Testis (tissue), 3 donors: Measurements from ENCODE around the gene GFY. TPM values are rescaled to one million over a fixed set of nuclear protein-coding genes. Genes with fewer than 3 reads are reported as not detected.

Source experiments
- DNase-seq: peaks from one replicate; pipeline ENCODE4 v3.0.0-alpha.2; 2019
- H3K27ac ChIP-seq, 2 donors: fragments of 200-600 bp; sonication (generic); one replicate each; pipeline ENCODE4 v1.5.1; 2019
- H3K27me3 ChIP-seq: fragments of 200-600 bp; sonication (generic); one replicate; pipeline ENCODE4 v1.5.1; 2019
- H3K36me3 ChIP-seq: fragments of 200-600 bp; sonication (generic); one replicate; pipeline ENCODE4 v1.5.1; 2017; ENCODE audit warnings: low read depth; ENCODE audit errors: missing control alignments
- H3K4me1 ChIP-seq: fragments of 200-600 bp; sonication (generic); one replicate; pipeline ENCODE4 v1.5.1; 2019
- H3K4me3 ChIP-seq, 2 donors: fragments of 200-600 bp; sonication (generic); one replicate each; pipeline ENCODE4 v1.5.1; 2017 to 2019
- H3K9me3 ChIP-seq: fragments of 200-600 bp; sonication (generic); one replicate; pipeline ENCODE4 v1.5.1; 2017
- CTCF ChIP-seq, 3 experiments: fragments of 450-650 bp in 2 of 3; fragments of 200-600 bp in 1 of 3; sonication (generic) in 1 of 3; IDR thresholded peaks; one replicate each; pipeline ENCODE4 v1.5.1; 2016 to 2019; ENCODE audit warnings: antibody characterized with exemption in 3 of 3, mild to moderate bottlenecking in 2 of 3, moderate library complexity in 1 of 3
- POLR2A ChIP-seq: fragments of 450-650 bp; IDR thresholded peaks from one replicate; pipeline ENCODE4 v1.6.1; 2017; ENCODE audit warnings: antibody characterized with exemption, mild to moderate bottlenecking, moderate library complexity
- WGBS, 2 donors: methylation state at CpG; one replicate each; pipeline ENCODE4 v1.1.5; 2018; 5-methylcytosine and 5-hydroxymethylcytosine counted together
- intact Hi-C: fragments of 100-400 bp; cut with DNase I; formaldehyde crosslinking; loops from one replicate; pipeline ENCODE4 v1.15.1; 2023; ENCODE audit warnings: low total_unique reads
- polyA plus RNA-seq: library from polyadenylated mRNA; stranded (reverse); fragments of 350-450 nt; fragmentation: Illumina TruSeq; extraction: RNeasy Lipid Tissue Mini Kit (QIAGEN cat#74804); gene quantifications from one replicate; pipeline ENCODE4 v1.2.3, GENCODE V29; 2014; ENCODE audit warnings: low read depth, low replicate concordance; ENCODE audit not compliant: insufficient read depth
- total RNA-seq, 2 donors: library from RNA; depleted of rRNA; stranded (reverse); fragments of >200 nt; gene quantifications; one replicate each; pipeline ENCODE4 v1.2.3, GENCODE V29; 2016

GFY gene
- total and polyA plus RNA-seq, 3 donors from 2014 or later: 0.24 to 0.80 (median 0.62) TPM

- Histone ChIP-seq H3K27ac (no peak overlapping the region), H3K4me3 (no peak overlapping the region), H3K36me3 (no peaks in the 10 kb centered on the region), H3K9me3 (no peaks in the 10 kb centered on the region), H3K4me1 (no peaks in the 10 kb centered on the region), H3K27me3 (no peaks in the 10 kb centered on the region)
- WGBS, 2 donors: 76 to 83% methylated on average over 5 to 7 of the region's 7 CpGs
- TF ChIP-seq POLR2A (no peak), CTCF (IDR thresholded peaks at IDR 0.05) (no peak)
- intact Hi-C loops: no loop called here
- no peak for DNase-seq
Observed at GRCh38 chr19:49407079-49407478, 18.1 kb upstream of the GFY start.

- WGBS, 2 donors: 90 to 92% methylated on average over 16 of the region's 16 CpGs
Observed at GRCh38 chr19:49407482-49408015, 17.6 kb upstream of the GFY start.

GRCh38 chr19:49408816-49409440 is 16.3 kb upstream of the GFY start:
- Histone ChIP-seq H3K9me3 (no peaks in the 10 kb centered on the region), H3K4me1 (no peaks in the 10 kb centered on the region), H3K36me3 (no peaks in the 10 kb centered on the region), H3K27ac (no peak overlapping the region), H3K4me3 (no peak overlapping the region), H3K27me3 (no peaks in the 10 kb centered on the region)
- 77 to 85% methylated on average over 8 of the region's 8 CpGs for WGBS, 2 donors
- intact Hi-C loops: no loop called here
- no peak for DNase-seq
- no peak for TF ChIP-seq POLR2A
- no peak for TF ChIP-seq CTCF (IDR thresholded peaks at IDR 0.05)

More at GRCh38 chr19:49407482-49408015, 17.6 kb upstream of the GFY start:
- no peak for TF ChIP-seq POLR2A
- no peak for TF ChIP-seq CTCF (IDR thresholded peaks at IDR 0.05)
- Histone ChIP-seq H3K36me3 (no peaks in the 10 kb centered on the region), H3K4me3 (no peak overlapping the region), H3K9me3 (no peaks in the 10 kb centered on the region), H3K27me3 (no peaks in the 10 kb centered on the region), H3K27ac (no peak overlapping the region), H3K4me1 (no peaks in the 10 kb centered on the region)
- no peak for DNase-seq
- intact Hi-C loops: no loop called here

- no peak for DNase-seq
- Histone ChIP-seq H3K9me3 (no peaks in the 10 kb centered on the region), H3K27me3 (no peaks in the 10 kb centered on the region), H3K4me1 (no peaks in the 10 kb centered on the region), H3K4me3 (no peak overlapping the region), H3K36me3 (no peaks in the 10 kb centered on the region), H3K27ac (no peak overlapping the region)
- 80 to 82% methylated on average over 5 of the region's 5 CpGs for WGBS, 2 donors
- TF ChIP-seq CTCF (IDR thresholded peaks at IDR 0.05): no peak
- no peak for TF ChIP-seq POLR2A
- intact Hi-C loops: no loop called here
Observed at GRCh38 chr19:49409441-49410029, 15.7 kb upstream of the GFY start.
